Measurements from ENCODE around the gene TM6SF1.
"Not testable (repeated sequence)": the region's sequence is repeated elsewhere in the genome, so short reads cannot be mapped to it uniquely, and the experiment has no call there.

Gene TM6SF1

GRCh38 chr15:83090465-83090864 lies 17.0 kb upstream of the TM6SF1 start:
- DNase-seq, result no peak

- not testable (repeated sequence) for DNase-seq
Observed at GRCh38 chr15:83091965-83092308, 15.5 kb upstream of the TM6SF1 start.

GRCh38 chr15:83092309-83092976 lies 15.0 kb upstream of the TM6SF1 start:
- no peak for DNase-seq

GRCh38 chr15:83094583-83094982 lies 12.9 kb upstream of the TM6SF1 start:
- DNase-seq, result no peak

GRCh38 chr15:83098079-83098478 lies 9.4 kb upstream of the TM6SF1 start:
- DNase-seq, result no peak

GRCh38 chr15:83099290-83099689 lies 8.2 kb upstream of the TM6SF1 start:
- no peak for DNase-seq

GRCh38 chr15:83100097-83100646 lies 7.3 kb upstream of the TM6SF1 start:
- DNase-seq, result no peak

GRCh38 chr15:83102346-83102745 lies 5.1 kb upstream of the TM6SF1 start:
- DNase-seq, result no peak

GRCh38 chr15:83104141-83104540 lies 3.3 kb upstream of the TM6SF1 start:
- DNase-seq, result no peak

- DNase-seq, result no peak
Observed at GRCh38 chr15:83105440-83105839, 2.0 kb upstream of the TM6SF1 start.

GRCh38 chr15:83107841-83108181 lies 366 bp downstream of the TM6SF1 start:
- no peak for DNase-seq

- DNase-seq, result no peak
Observed at GRCh38 chr15:83108266-83109219, 1.1 kb downstream of the TM6SF1 start.

GRCh38 chr15:83109532-83109931 lies 2.1 kb downstream of the TM6SF1 start:
- DNase-seq, result no peak

GRCh38 chr15:83110381-83110780 lies 2.9 kb downstream of the TM6SF1 start:
- DNase-seq, result no peak

- no peak for DNase-seq
Observed at GRCh38 chr15:83111149-83111548, 3.7 kb downstream of the TM6SF1 start.

GRCh38 chr15:83112233-83112955 lies 4.9 kb downstream of the TM6SF1 start:
- DNase-seq, result no peak

GRCh38 chr15:83112956-83113299 lies 5.5 kb downstream of the TM6SF1 start:
- DNase-seq, result no peak

- DNase-seq, result no peak
Observed at GRCh38 chr15:83113881-83114674, 6.6 kb downstream of the TM6SF1 start.

- DNase-seq, result no peak
Observed at GRCh38 chr15:83114856-83115255, 7.4 kb downstream of the TM6SF1 start.

- DNase-seq, result no peak
Observed at GRCh38 chr15:83115410-83115809, 8.0 kb downstream of the TM6SF1 start.

- no peak for DNase-seq
Observed at GRCh38 chr15:83115831-83116565, 8.6 kb downstream of the TM6SF1 start.

- DNase-seq, result peak; percentile 65
Observed at GRCh38 chr15:83118291-83118827, 10.9 kb downstream of the TM6SF1 start.

Data from retina (tissue), 1 donor.